Thyroid gland (tissue), 4 donors: Measurements from ENCODE around the gene TBP. TPM values are rescaled to one million over a fixed set of nuclear protein-coding genes. Genes with fewer than 3 reads are reported as not detected.

Source experiments
- DNase-seq, 2 donors: peaks; one replicate each; pipeline ENCODE4 v3.0.0-alpha.2; 2019
- H3K27ac ChIP-seq, 3 donors: fragments of 200-600 bp; sonication (generic); 1 replicate in 2 of 3; 2 replicates in 1 of 3; pipeline ENCODE4 v1.5.1; 2016 to 2019; ENCODE audit warnings: mild to moderate bottlenecking in 1 of 3, moderate library complexity in 1 of 3
- H3K27me3 ChIP-seq: fragments of 200-600 bp; sonication (generic); one replicate; pipeline ENCODE4 v1.5.1; 2019
- H3K36me3 ChIP-seq, 2 donors: fragments of 200-600 bp; sonication (generic); one replicate each; pipeline ENCODE4 v1.5.1; 2016 to 2019
- H3K4me1 ChIP-seq, 2 donors: fragments of 200-600 bp; sonication (generic); one replicate each; pipeline ENCODE4 v1.5.1; 2017 to 2019
- H3K4me3 ChIP-seq, 3 donors: fragments of 200-600 bp; sonication (generic); replicated peaks in 1 of 3; 1 replicate in 2 of 3; 2 replicates in 1 of 3; pipeline ENCODE4 v1.5.1; 2016; ENCODE audit warnings: mild to moderate bottlenecking in 1 of 3
- H3K9me3 ChIP-seq: fragments of 200-600 bp; sonication (generic); one replicate; pipeline ENCODE4 v1.5.1; 2017
- CTCF ChIP-seq, 6 experiments: fragments of 200-600 bp in 3 of 6; fragments of 450-650 bp in 3 of 6; sonication (generic) in 3 of 6; IDR thresholded peaks; one replicate each; pipeline ENCODE4 v1.5.1; 2016 to 2019; ENCODE audit warnings: antibody characterized with exemption in 6 of 6, mild to moderate bottlenecking in 2 of 6, inconsistent platforms in 1 of 6, moderate library complexity in 1 of 6
- POLR2A ChIP-seq, 2 donors: fragments of 450-650 bp; IDR thresholded peaks; one replicate each; pipeline ENCODE4 v1.6.1; 2017; ENCODE audit warnings: antibody characterized with exemption in 2 of 2, mild to moderate bottlenecking in 2 of 2, moderate library complexity in 1 of 2
- WGBS, 2 donors: methylation state at CpG; one replicate each; pipeline ENCODE4 v1.1.5; 2017; 5-methylcytosine and 5-hydroxymethylcytosine counted together
- intact Hi-C: fragments of 100-400 bp; cut with DNase I; formaldehyde crosslinking; loops from one replicate; pipeline ENCODE4 v1.15.1; 2023
- total RNA-seq, 4 donors: library from RNA; depleted of rRNA; stranded (reverse); fragments of >200 nt; gene quantifications; one replicate each; pipeline ENCODE4 v1.2.3, GENCODE V29; 2016

Gene TBP
- total RNA-seq, 4 donors from 2014 or later = 16.4 to 23.0 (median 19.1) TPM

- no peak overlapping the region for H3K4me3 ChIP-seq
- intact Hi-C loops = no loop called here
- no peak for TF ChIP-seq POLR2A (IDR thresholded peaks at IDR 0.05)
- TF ChIP-seq CTCF (IDR thresholded peaks at IDR 0.05) = no peak
- peaks cover 37 to 54% of the 10 kb centered on the region in 2 donors for H3K36me3 ChIP-seq
- H3K27ac ChIP-seq = no peak overlapping the region
- no peak for DNase-seq
- H3K27me3 ChIP-seq = no peaks in the 10 kb centered on the region
- H3K9me3 ChIP-seq = no peaks in the 10 kb centered on the region
- no peaks in the 10 kb centered on the region for H3K4me1 ChIP-seq
- WGBS, 2 donors = 82 to 85% methylated on average over 2 of the region's 2 CpGs
Observed at GRCh38 chr6:170572704-170573466, 18.7 kb downstream of the TBP start.

GRCh38 chr6:170575250-170575649 lies 21.1 kb downstream of the TBP start:
- DNase-seq = no peak
- 90 to 91% methylated on average over 1 of the region's 1 CpG for WGBS, 2 donors
- no peaks in the 10 kb centered on the region for H3K27me3 ChIP-seq
- no peaks in the 10 kb centered on the region for H3K9me3 ChIP-seq
- TF ChIP-seq POLR2A (IDR thresholded peaks at IDR 0.05) (no peak), CTCF (IDR thresholded peaks at IDR 0.05) (no peak)
- no peak overlapping the region for H3K4me3 ChIP-seq
- no peaks in the 10 kb centered on the region for H3K4me1 ChIP-seq
- H3K27ac ChIP-seq = no peak overlapping the region
- intact Hi-C loops = no loop called here
- peaks cover 27 to 48% of the 10 kb centered on the region in 2 donors for H3K36me3 ChIP-seq

GRCh38 chr6:170578909-170579308 lies 24.7 kb downstream of the TBP start:
- TF ChIP-seq CTCF (IDR thresholded peaks at IDR 0.05) (no peak), POLR2A (IDR thresholded peaks at IDR 0.05) (no peak)
- H3K27ac ChIP-seq = no peak overlapping the region
- H3K27me3 ChIP-seq = no peaks in the 10 kb centered on the region
- H3K36me3 ChIP-seq = peaks cover 11 to 33% of the 10 kb centered on the region in 2 donors
- peaks cover 5 to 8% of the 10 kb centered on the region in 2 donors for H3K4me1 ChIP-seq
- DNase-seq = no peak
- no peaks in the 10 kb centered on the region for H3K9me3 ChIP-seq
- no peak overlapping the region for H3K4me3 ChIP-seq
- intact Hi-C loops = no loop called here

- WGBS, 2 donors = 2 to 3% methylated on average over 11 to 12 of the region's 12 CpGs
- intact Hi-C loops = no loop called here
- DNase-seq = no peak
Observed at GRCh38 chr6:170583756-170584180, 29.6 kb downstream of the TBP start.

More at GRCh38 chr6:170583756-170584180, 29.6 kb downstream of the TBP start:
- peak overlapping the region; percentile 22 to 82 (median 54) for H3K27ac ChIP-seq
- H3K36me3 ChIP-seq = peaks cover 10 to 21% of the 10 kb centered on the region in 2 donors
- no peaks in the 10 kb centered on the region for H3K27me3 ChIP-seq
- H3K4me3 ChIP-seq = peak overlapping the region; percentile 51 to 95 (median 84)
- no peaks in the 10 kb centered on the region for H3K9me3 ChIP-seq
- TF ChIP-seq POLR2A (IDR thresholded peaks at IDR 0.05) (no peak), CTCF (IDR thresholded peaks at IDR 0.05) (peak in 1 of 6 experiments; percentile 7)
- H3K4me1 ChIP-seq = peaks cover 5 to 16% of the 10 kb centered on the region in 2 donors
